IMR-90 (cell line): Measurements from ENCODE around the gene C2orf49.

ENCODE experiments used
- FOS ChIP-seq: fragments of 150-350 bp; IDR thresholded peaks from 2 replicates; pipeline ENCODE4 v1.6.1; 2016; ENCODE audit warnings: low read depth, low read length
- RAD21 ChIP-seq: IDR thresholded peaks from 2 replicates; pipeline ENCODE4 v1.6.1; 2012; ENCODE audit warnings: low read length, improper control_type of control experiment
- TF ChIP-seq, protein P1 (sequence below): fragments of 150-350 bp; IDR thresholded peaks from 2 replicates; pipeline ENCODE4 v1.6.1; 2017; ENCODE audit warnings: mild to moderate bottlenecking, antibody characterized with exemption, low read length, low read depth

DNA sequence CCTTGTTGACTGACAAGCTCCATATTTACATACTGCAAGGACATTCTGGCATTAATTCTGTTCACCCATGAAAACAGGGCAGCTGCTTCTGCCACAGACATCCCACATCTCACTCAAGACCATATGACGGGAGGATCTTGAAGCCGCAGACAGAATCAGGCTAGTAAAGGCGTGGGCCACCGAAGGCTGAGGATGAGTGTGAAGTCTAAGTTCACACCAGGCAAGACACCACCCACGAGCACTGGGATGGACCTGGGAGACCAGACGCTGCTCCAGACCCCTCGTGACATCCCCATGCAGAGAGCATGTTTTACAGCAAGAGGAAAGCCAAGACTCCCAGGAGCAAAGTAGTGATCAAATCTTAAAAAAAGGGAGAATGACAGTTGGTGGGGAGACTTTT lies 58.4 kb downstream of the C2orf49 start:
- TF ChIP-seq, protein P1, sequence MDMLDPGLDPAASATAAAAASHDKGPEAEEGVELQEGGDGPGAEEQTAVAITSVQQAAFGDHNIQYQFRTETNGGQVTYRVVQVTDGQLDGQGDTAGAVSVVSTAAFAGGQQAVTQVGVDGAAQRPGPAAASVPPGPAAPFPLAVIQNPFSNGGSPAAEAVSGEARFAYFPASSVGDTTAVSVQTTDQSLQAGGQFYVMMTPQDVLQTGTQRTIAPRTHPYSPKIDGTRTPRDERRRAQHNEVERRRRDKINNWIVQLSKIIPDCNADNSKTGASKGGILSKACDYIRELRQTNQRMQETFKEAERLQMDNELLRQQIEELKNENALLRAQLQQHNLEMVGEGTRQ: no peak
- TF ChIP-seq RAD21 (no peak), FOS (no peak)
